ENCODE results near the gene BABAM1.
A peak's percentile ranks its signal among the peaks of the same experiment; 100 is the strongest.

BABAM1 gene

GRCh38 chr19:17303940-17304267 is 36.7 kb downstream of the BABAM1 start:
- Histone ChIP-seq H3K14ac (ENCODE audit: low read length) (no peak overlapping the region), H2BK12ac (ENCODE audit: low read length) (no peak overlapping the region), H2BK5ac (ENCODE audit: low read length) (no peak overlapping the region), H2BK15ac (ENCODE audit: low read length) (no peak overlapping the region), H3K4me3 (ENCODE audit: low read length in 2 of 2) (peak overlapping the region in 1 of 2 donors; percentile 60), H3K4me1 (ENCODE audit: control insufficient read depth in 2 of 2, insufficient read depth in 1 of 2, low read depth in 1 of 2, low read length in 2 of 2) (peaks cover 11 to 14% of the 10 kb centered on the region in 2 donors), H3K4ac (ENCODE audit: low read length) (no peak overlapping the region), H4K91ac (ENCODE audit: low read depth, low read length, poor library complexity) (no peak overlapping the region), H3K18ac (ENCODE audit: low read length) (no peak overlapping the region), H3K36me3 (replicated peaks in 1 of 2; ENCODE audit: control insufficient read depth in 2 of 2, insufficient read depth in 2 of 2, low read length in 2 of 2) (peaks cover 2 to 8% of the 10 kb centered on the region in 2 donors), H3K27ac (replicated peaks; ENCODE audit: low read length) (no peak overlapping the region), H2BK120ac (ENCODE audit: low read depth, low read length) (no peak overlapping the region), H2AK5ac (ENCODE audit: low read depth, low read length) (no peak overlapping the region), H3K23ac (ENCODE audit: low read depth, low read length, poor library complexity) (no peak overlapping the region), H4K8ac (ENCODE audit: low read depth, low read length) (no peak overlapping the region), H3K9me3 (replicated peaks in 1 of 2; ENCODE audit: control insufficient read depth in 2 of 2, insufficient read depth in 1 of 2, low read depth in 1 of 2, low read length in 2 of 2) (no peaks in the 10 kb centered on the region), H3K9ac (ENCODE audit: low read depth, low read length, poor library complexity) (no peak overlapping the region), H3K27me3 (ENCODE audit: control insufficient read depth in 3 of 3, insufficient read depth in 3 of 3, low read depth in 1 of 3, low read length in 3 of 3) (no peaks in the 10 kb centered on the region), H2AFZ (ENCODE audit: low read length) (peak overlapping the region; percentile 87), H3K4me2 (ENCODE audit: insufficient read depth, low read length, poor library complexity, severe bottlenecking) (peak overlapping the region; percentile 48), H3K79me1 (ENCODE audit: low read depth, low read length) (peaks cover 4% of the 10 kb centered on the region)
- no peak for DNase-seq (ENCODE audit: low spot score)
- no CpG with 5 or more reads among the region's 12 CpGs for WGBS, 2 donors (ENCODE audit: extremely low coverage in 2 of 2, insufficient read length in 2 of 2, insufficient replicate concordance in 1 of 2)

- peaks cover 11 to 14% of the 10 kb centered on the region in 2 donors for H3K4me1 ChIP-seq (ENCODE audit: control insufficient read depth in 2 of 2, insufficient read depth in 1 of 2, low read depth in 1 of 2, low read length in 2 of 2)
- H3K9me3 ChIP-seq (replicated peaks in 1 of 2; ENCODE audit: control insufficient read depth in 2 of 2, insufficient read depth in 1 of 2, low read depth in 1 of 2, low read length in 2 of 2), result no peaks in the 10 kb centered on the region
- no peak overlapping the region for H2AK5ac ChIP-seq (ENCODE audit: low read depth, low read length)
- no peak overlapping the region for H3K4me2 ChIP-seq (ENCODE audit: insufficient read depth, low read length, poor library complexity, severe bottlenecking)
- no peak overlapping the region for H3K27ac ChIP-seq (replicated peaks; ENCODE audit: low read length)
- H3K18ac ChIP-seq (ENCODE audit: low read length), result no peak overlapping the region
- H2BK12ac ChIP-seq (ENCODE audit: low read length), result no peak overlapping the region
- H4K8ac ChIP-seq (ENCODE audit: low read depth, low read length), result no peak overlapping the region
- 100% methylated on average over 1 of the region's 12 CpGs; no CpG with 5 or more reads in 1 of the 2 donors for WGBS, 2 donors (ENCODE audit: extremely low coverage in 2 of 2, insufficient read length in 2 of 2, insufficient replicate concordance in 1 of 2)
- no peaks in the 10 kb centered on the region for H3K27me3 ChIP-seq (ENCODE audit: control insufficient read depth in 3 of 3, insufficient read depth in 3 of 3, low read depth in 1 of 3, low read length in 3 of 3)
- no peak overlapping the region for H3K23ac ChIP-seq (ENCODE audit: low read depth, low read length, poor library complexity)
- DNase-seq (ENCODE audit: low spot score), result no peak
- H2BK120ac ChIP-seq (ENCODE audit: low read depth, low read length), result no peak overlapping the region
- H3K36me3 ChIP-seq (replicated peaks in 1 of 2; ENCODE audit: control insufficient read depth in 2 of 2, insufficient read depth in 2 of 2, low read length in 2 of 2), result peaks cover 2 to 7% of the 10 kb centered on the region in 2 donors
- H3K4me3 ChIP-seq (ENCODE audit: low read length in 2 of 2), result no peak overlapping the region
- H2AFZ ChIP-seq (ENCODE audit: low read length), result no peak overlapping the region
- no peak overlapping the region for H3K4ac ChIP-seq (ENCODE audit: low read length)
- H2BK15ac ChIP-seq (ENCODE audit: low read length), result no peak overlapping the region
- no peak overlapping the region for H3K9ac ChIP-seq (ENCODE audit: low read depth, low read length, poor library complexity)
- no peak overlapping the region for H4K91ac ChIP-seq (ENCODE audit: low read depth, low read length, poor library complexity)
- no peak overlapping the region for H3K14ac ChIP-seq (ENCODE audit: low read length)
- peaks cover 4% of the 10 kb centered on the region for H3K79me1 ChIP-seq (ENCODE audit: low read depth, low read length)
- H2BK5ac ChIP-seq (ENCODE audit: low read length), result no peak overlapping the region
These were observed 37.4 kb downstream of the BABAM1 start for GRCh38 chr19:17304386-17305215.

GRCh38 chr19:17305216-17305516 is 37.9 kb downstream of the BABAM1 start:
- peak overlapping the region in 1 of 2 donors; percentile 75 for H3K4me3 ChIP-seq (ENCODE audit: low read length in 2 of 2)
- no peak overlapping the region for H2BK120ac ChIP-seq (ENCODE audit: low read depth, low read length)
- H2BK15ac ChIP-seq (ENCODE audit: low read length), result no peak overlapping the region
- peak overlapping the region; percentile 32 for H2BK5ac ChIP-seq (ENCODE audit: low read length)
- H3K36me3 ChIP-seq (replicated peaks in 1 of 2; ENCODE audit: control insufficient read depth in 2 of 2, insufficient read depth in 2 of 2, low read length in 2 of 2), result peaks cover 2 to 6% of the 10 kb centered on the region in 2 donors
- H3K79me1 ChIP-seq (ENCODE audit: low read depth, low read length), result peaks cover 4% of the 10 kb centered on the region
- H2BK12ac ChIP-seq (ENCODE audit: low read length), result no peak overlapping the region
- no peak overlapping the region for H4K91ac ChIP-seq (ENCODE audit: low read depth, low read length, poor library complexity)
- DNase-seq (ENCODE audit: low spot score), result no peak
- H3K9ac ChIP-seq (ENCODE audit: low read depth, low read length, poor library complexity), result no peak overlapping the region
- no peak overlapping the region for H3K23ac ChIP-seq (ENCODE audit: low read depth, low read length, poor library complexity)
- H3K4me1 ChIP-seq (ENCODE audit: control insufficient read depth in 2 of 2, insufficient read depth in 1 of 2, low read depth in 1 of 2, low read length in 2 of 2), result peaks cover 13 to 14% of the 10 kb centered on the region in 2 donors
- peak overlapping the region; percentile 94 for H3K4me2 ChIP-seq (ENCODE audit: insufficient read depth, low read length, poor library complexity, severe bottlenecking)
- no peaks in the 10 kb centered on the region for H3K9me3 ChIP-seq (replicated peaks in 1 of 2; ENCODE audit: control insufficient read depth in 2 of 2, insufficient read depth in 1 of 2, low read depth in 1 of 2, low read length in 2 of 2)
- no peak overlapping the region for H2AK5ac ChIP-seq (ENCODE audit: low read depth, low read length)
- no peak overlapping the region for H3K14ac ChIP-seq (ENCODE audit: low read length)
- no peak overlapping the region for H3K4ac ChIP-seq (ENCODE audit: low read length)
- peak overlapping the region; percentile 93 for H2AFZ ChIP-seq (ENCODE audit: low read length)
- no peaks in the 10 kb centered on the region for H3K27me3 ChIP-seq (ENCODE audit: control insufficient read depth in 3 of 3, insufficient read depth in 3 of 3, low read depth in 1 of 3, low read length in 3 of 3)
- peak overlapping the region; percentile 76 for H3K18ac ChIP-seq (ENCODE audit: low read length)
- no peak overlapping the region for H4K8ac ChIP-seq (ENCODE audit: low read depth, low read length)
- no CpG with 5 or more reads among the region's 7 CpGs for WGBS, 2 donors (ENCODE audit: extremely low coverage in 2 of 2, insufficient read length in 2 of 2, insufficient replicate concordance in 1 of 2)
- peak overlapping the region; percentile 56 for H3K27ac ChIP-seq (replicated peaks; ENCODE audit: low read length)

DNA sequence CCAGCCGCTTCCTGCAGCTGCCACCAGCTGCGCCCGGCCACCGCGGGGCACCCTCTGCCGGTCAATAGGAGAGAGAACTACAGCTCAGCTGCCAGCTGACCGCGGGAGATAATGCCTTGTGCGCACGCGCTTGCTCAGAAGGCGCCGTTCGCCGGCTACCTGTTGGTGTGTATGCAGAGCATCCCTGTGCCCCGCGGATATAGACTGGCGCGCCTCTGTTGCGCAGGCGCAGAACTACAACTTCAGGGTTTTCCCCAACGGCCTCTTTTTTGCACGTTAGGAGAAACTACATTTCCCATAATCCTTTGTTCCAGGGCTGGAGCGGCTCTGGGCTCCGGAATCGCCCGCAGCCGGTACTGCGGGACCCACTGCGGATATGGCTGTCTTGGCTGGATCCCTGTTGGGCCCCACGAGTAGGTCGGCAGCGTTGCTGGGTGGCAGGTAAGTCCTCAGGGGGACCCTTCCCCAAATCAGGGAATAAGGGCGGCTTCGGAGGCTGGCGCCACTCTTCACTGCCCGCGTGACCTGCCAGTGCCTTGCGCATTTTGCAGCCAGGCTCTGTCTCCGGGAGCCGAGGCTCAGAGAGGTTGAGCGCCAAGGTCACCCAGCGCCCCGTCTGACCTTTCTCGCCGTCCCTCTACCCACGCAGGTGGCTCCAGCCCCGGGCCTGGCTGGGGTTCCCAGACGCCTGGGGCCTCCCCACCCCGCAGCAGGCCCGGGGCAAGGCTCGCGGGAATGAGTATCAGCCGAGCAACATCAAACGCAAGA is 38.5 kb downstream of the BABAM1 start, which contains the start of gene MRPL34:
TSS of gene MRPL34 (plus strand) at position 356 of the 768 bp plus-strand sequence. CDS start at position 377, 21 bp downstream.
- peak within 1 kb of the TSS; percentile 62 for H2BK15ac ChIP-seq (ENCODE audit: low read length)
- H3K4ac ChIP-seq (ENCODE audit: low read length), result peak within 1 kb of the TSS; percentile 38
- H3K4me1 ChIP-seq (ENCODE audit: control insufficient read depth in 2 of 2, insufficient read depth in 1 of 2, low read depth in 1 of 2, low read length in 2 of 2), result peaks cover 16 to 18% of the 10 kb centered on the region in 2 donors
- peak within 1 kb of the TSS; percentile 71 for H2AK5ac ChIP-seq (ENCODE audit: low read depth, low read length)
- H3K27ac ChIP-seq (replicated peaks; ENCODE audit: low read length), result peak within 1 kb of the TSS; percentile 86
- peak within 1 kb of the TSS; percentile 75 to 85 for H3K4me3 ChIP-seq (ENCODE audit: low read length in 2 of 2)
- H3K36me3 ChIP-seq (replicated peaks in 1 of 2; ENCODE audit: control insufficient read depth in 2 of 2, insufficient read depth in 2 of 2, low read length in 2 of 2), result peaks cover 2 to 8% of the 10 kb centered on the region in 2 donors
- H3K9me3 ChIP-seq (replicated peaks in 1 of 2; ENCODE audit: control insufficient read depth in 2 of 2, insufficient read depth in 1 of 2, low read depth in 1 of 2, low read length in 2 of 2), result no peaks in the 10 kb centered on the region
- H2AFZ ChIP-seq (ENCODE audit: low read length), result peak within 1 kb of the TSS; percentile 93
- no CpG with 5 or more reads among the region's 55 CpGs for WGBS, 2 donors (ENCODE audit: extremely low coverage in 2 of 2, insufficient read length in 2 of 2, insufficient replicate concordance in 1 of 2)
- H3K79me1 ChIP-seq (ENCODE audit: low read depth, low read length), result peaks cover 7% of the 10 kb centered on the region
- peak; percentile 98 for DNase-seq (ENCODE audit: low spot score)
- H3K4me2 ChIP-seq (ENCODE audit: insufficient read depth, low read length, poor library complexity, severe bottlenecking), result peak within 1 kb of the TSS; percentile 94
- H3K23ac ChIP-seq (ENCODE audit: low read depth, low read length, poor library complexity), result peak within 1 kb of the TSS; percentile 77
- H2BK12ac ChIP-seq (ENCODE audit: low read length), result no peak within 1 kb of the TSS
- H3K27me3 ChIP-seq (ENCODE audit: control insufficient read depth in 3 of 3, insufficient read depth in 3 of 3, low read depth in 1 of 3, low read length in 3 of 3), result no peaks in the 10 kb centered on the region
- H2BK120ac ChIP-seq (ENCODE audit: low read depth, low read length), result no peak within 1 kb of the TSS
- H3K14ac ChIP-seq (ENCODE audit: low read length), result no peak within 1 kb of the TSS
- no peak within 1 kb of the TSS for H4K8ac ChIP-seq (ENCODE audit: low read depth, low read length)
- H3K18ac ChIP-seq (ENCODE audit: low read length), result peak within 1 kb of the TSS; percentile 98
- H3K9ac ChIP-seq (ENCODE audit: low read depth, low read length, poor library complexity), result peak within 1 kb of the TSS; percentile 89
- H2BK5ac ChIP-seq (ENCODE audit: low read length), result peak within 1 kb of the TSS; percentile 32
- no peak within 1 kb of the TSS for H4K91ac ChIP-seq (ENCODE audit: low read depth, low read length, poor library complexity)
